ENCODE data around the gene WASHC2C. TPM values are rescaled to one million over a fixed set of nuclear protein-coding genes. Genes with fewer than 3 reads are reported as not detected.
"Not testable (repeated sequence)": the region's sequence is repeated elsewhere in the genome, so short reads cannot be mapped to it uniquely, and the experiment has no call there.

Gene WASHC2C
- total RNA-seq, 1 donor = 45.4 TPM

DNA sequence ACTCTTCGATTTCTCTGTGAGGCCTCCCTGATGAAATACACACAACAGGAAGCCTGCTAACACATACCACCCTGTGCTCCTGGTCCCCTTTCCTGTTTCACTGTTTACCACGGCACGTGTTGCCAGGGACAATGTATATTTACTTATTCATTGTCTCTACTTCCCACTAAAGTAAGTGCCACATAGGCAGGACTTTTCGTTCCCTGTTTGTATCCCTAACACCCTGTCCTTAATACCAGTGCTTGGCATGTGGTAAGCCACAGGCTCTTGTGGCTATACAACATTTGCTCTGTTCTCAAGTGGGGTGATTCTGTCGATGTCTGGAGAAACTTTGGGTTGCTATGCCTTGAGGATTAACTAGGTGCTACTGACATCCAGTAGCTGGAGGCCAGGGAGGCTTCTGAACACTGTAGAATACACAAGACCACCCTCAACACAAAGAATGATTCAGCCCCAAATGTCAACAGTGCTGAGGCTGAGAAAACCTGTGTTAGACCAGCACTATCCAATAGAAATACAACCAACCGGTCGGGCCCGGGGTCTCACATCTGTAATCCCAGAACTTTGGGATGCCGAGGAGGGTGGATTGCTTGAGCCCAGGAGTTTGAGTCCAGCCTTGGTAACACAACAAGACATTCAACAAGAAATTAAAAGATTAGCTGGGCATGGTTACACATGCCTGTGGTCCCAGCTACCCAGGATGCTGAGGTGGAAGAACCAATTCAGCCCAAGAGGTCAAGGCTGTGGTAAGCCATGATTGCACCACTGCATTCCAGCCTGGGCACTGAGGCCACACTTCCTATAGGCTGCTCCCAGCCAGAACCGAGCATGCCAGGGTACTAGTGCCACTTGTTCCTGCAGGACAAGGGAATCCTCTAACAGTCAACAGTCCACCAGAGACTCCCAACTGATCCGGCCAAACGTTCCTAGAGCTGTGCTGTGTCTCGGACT, 76.3 kb downstream of the WASHC2C start:
- not testable (repeated sequence) for H3K9me3 ChIP-seq (ENCODE audit: low read depth, low read length); H3K4me3 ChIP-seq (ENCODE audit: low read length); H3K27me3 ChIP-seq (ENCODE audit: insufficient read depth, low read length); H3K4me1 ChIP-seq (ENCODE audit: insufficient read depth, low read length)

DNA sequence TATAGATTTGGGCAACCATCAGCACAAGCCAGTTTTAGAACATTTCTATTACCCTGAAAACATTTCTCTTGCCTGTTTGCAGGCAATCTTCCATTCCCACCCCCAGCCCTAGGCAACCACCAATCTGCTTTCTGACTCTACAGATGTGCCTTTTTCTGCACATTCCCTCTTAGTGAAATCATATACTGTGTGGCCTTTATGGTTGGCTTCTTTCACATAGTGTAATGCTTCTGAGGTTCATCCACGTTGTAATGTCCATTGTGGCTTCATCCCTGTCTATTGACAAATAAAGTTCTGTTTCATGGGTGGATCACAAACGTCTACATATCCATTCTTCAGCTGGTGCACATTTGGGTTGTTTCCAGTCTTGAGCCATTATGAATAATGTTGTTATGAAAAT, 77.9 kb downstream of the WASHC2C start:
- H3K9me3 ChIP-seq (ENCODE audit: low read depth, low read length); H3K4me1 ChIP-seq (ENCODE audit: insufficient read depth, low read length); H3K27me3 ChIP-seq (ENCODE audit: insufficient read depth, low read length): not testable (repeated sequence)

DNA sequence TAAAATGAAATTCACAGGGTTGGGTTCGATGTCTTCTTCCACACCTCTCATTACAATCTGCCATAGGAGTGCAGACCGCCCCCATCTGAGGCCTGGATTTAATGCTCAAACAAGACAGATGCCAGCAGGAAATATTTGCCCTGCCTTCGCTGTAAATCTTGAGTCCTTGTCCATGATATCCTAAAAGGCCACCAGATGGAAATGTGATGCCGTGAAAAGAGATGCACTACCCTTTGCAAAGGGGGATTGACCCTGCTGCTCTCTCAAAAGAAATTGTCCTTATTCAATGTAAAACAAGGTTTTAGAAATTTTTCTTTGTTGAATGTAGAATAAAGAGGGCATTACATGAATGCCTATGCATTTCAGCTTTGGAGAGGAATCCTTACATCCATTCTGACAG, 82.8 kb downstream of the WASHC2C start:
- Histone ChIP-seq H3K27me3 (ENCODE audit: insufficient read depth, low read length) (no peaks in the 10 kb centered on the region), H3K9me3 (ENCODE audit: low read depth, low read length) (no peaks in the 10 kb centered on the region), H3K4me3 (ENCODE audit: low read length) (no peak overlapping the region), H3K4me1 (ENCODE audit: insufficient read depth, low read length) (peaks cover 5% of the 10 kb centered on the region)

More for the DNA sequence above, 77.9 kb downstream of the WASHC2C start:
- H3K4me3 ChIP-seq (ENCODE audit: low read length) = not testable (repeated sequence)

DNA sequence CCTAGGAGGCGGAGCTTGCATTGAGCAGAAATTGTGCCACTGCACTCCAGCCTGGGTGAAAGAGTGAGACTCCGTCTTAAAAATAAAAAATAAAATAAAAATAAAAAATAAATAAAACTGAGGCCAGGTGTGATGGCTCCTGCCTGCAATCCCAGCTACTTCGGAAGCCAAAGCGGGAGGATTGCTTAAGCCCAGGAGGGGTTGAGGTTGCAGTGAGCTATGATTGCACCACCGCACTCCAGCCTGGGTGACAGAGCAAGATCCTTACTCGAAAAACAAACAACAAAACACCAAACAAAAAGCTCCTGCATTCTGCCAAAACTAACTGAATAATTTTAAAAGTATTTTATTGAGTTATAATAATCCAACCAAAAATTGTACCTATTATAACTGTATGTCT, 84.0 kb downstream of the WASHC2C start:
- no peaks in the 10 kb centered on the region for H3K27me3 ChIP-seq (ENCODE audit: insufficient read depth, low read length)
- H3K4me3 ChIP-seq (ENCODE audit: low read length) = no peak overlapping the region
- no peaks in the 10 kb centered on the region for H3K9me3 ChIP-seq (ENCODE audit: low read depth, low read length)
- H3K4me1 ChIP-seq (ENCODE audit: insufficient read depth, low read length) = peaks cover 5% of the 10 kb centered on the region

DNA sequence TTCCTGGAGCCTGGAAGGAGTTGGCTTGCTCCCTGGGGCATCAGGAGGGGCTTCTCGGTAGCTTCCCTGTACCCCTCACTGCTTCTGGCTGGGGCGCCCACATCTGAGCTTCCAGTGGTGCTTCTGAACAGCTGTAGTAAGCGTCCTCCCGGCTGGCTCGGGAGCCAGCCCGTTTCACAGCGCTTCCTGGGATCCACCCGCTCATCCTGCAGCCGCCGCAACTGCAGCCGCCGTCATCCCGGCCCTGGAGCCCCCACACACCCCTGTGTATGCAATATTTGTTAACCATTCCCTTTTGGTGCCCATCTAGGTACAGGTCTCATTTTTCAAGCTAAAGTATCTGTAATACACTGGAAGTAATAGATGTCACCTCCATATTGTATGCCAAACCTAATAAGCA, 85.9 kb downstream of the WASHC2C start:
- not testable (repeated sequence) for H3K9me3 ChIP-seq (ENCODE audit: low read depth, low read length); H3K27me3 ChIP-seq (ENCODE audit: insufficient read depth, low read length); H3K4me3 ChIP-seq (ENCODE audit: low read length); H3K4me1 ChIP-seq (ENCODE audit: insufficient read depth, low read length)

DNA sequence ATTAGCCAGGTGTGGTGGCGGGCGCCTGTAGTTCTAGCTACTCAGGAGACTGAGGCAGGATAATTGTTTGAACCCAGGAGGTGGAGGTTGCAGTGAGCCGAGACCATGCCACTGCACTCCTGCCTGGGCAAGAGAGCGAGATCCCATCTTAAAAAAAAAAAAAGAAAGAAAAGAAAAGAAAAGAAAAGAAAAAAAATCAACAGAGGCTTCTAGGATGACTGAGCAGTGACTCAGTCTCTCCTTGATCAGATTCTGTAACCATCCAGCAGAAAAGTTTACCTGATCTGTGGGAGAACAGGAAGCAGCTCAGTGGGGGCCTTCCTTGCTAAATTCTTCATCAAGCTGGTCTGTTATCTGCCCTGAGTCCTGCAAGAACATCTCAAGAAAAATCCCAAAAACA, 87.1 kb downstream of the WASHC2C start:
- not testable (repeated sequence) for H3K27me3 ChIP-seq (ENCODE audit: insufficient read depth, low read length); H3K9me3 ChIP-seq (ENCODE audit: low read depth, low read length); H3K4me1 ChIP-seq (ENCODE audit: insufficient read depth, low read length); H3K4me3 ChIP-seq (ENCODE audit: low read length)

DNA sequence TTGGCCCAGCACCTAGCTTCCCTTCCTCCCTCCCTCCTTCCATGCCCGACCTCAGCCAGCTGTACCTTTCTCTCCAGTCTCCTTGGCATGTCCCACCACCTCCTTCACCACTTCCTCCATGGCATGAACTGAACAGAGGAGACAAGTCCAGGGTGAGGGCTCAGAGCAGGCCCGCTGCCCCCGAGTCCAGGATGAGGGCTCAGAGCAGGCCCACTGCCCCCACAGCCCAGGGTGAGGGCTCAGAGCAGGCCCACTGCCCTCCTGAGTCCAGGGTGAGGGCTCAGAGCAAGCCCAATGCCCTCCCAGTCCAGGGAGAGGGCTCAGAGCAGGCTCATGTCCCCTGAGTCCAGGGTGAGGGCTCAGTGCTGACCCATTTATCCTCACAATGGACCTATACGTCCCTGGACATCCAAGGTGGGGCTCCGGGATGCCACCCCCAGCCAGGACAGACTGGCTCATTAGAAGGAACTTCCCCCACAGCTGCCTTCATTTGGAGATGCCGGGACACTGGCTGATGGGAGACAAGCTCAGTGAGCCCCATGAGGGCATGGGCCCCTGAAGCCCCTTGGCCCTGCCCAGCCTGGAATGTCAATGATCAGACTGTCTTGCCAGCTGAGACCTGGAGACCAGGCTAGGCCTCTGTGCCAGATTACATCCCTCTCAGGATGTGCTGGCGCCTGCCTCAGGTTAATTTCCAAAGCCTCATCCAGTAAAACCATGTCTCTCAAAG, 90.2 kb downstream of the WASHC2C start:
- Histone ChIP-seq H3K4me1 (ENCODE audit: insufficient read depth, low read length) (no peaks in the 10 kb centered on the region), H3K27me3 (ENCODE audit: insufficient read depth, low read length) (no peaks in the 10 kb centered on the region), H3K9me3 (ENCODE audit: low read depth, low read length) (no peaks in the 10 kb centered on the region), H3K4me3 (ENCODE audit: low read length) (no peak overlapping the region)

DNA sequence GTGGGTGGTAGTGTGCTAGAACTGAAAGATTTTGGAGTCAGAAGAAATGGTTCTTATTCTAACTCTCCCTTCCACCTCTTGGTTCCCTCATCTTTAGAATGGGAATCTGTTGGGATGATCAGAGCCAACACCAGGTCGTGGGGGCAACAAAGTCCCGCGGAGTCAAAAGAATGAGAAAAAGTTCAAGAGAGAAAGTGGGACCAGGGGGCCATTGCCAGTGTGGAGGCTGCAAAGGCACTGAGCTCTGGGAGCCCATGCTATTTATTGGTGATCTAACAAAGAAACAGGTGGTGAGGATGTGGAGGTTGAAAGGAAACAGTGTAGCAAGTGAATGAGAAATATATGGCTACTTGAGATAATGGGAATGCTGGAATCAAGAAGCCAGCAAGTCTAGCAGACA, 90.8 kb downstream of the WASHC2C start:
- Histone ChIP-seq H3K4me1 (ENCODE audit: insufficient read depth, low read length) (no peaks in the 10 kb centered on the region), H3K4me3 (ENCODE audit: low read length) (no peak overlapping the region), H3K9me3 (ENCODE audit: low read depth, low read length) (no peaks in the 10 kb centered on the region), H3K27me3 (ENCODE audit: insufficient read depth, low read length) (no peaks in the 10 kb centered on the region)

DNA sequence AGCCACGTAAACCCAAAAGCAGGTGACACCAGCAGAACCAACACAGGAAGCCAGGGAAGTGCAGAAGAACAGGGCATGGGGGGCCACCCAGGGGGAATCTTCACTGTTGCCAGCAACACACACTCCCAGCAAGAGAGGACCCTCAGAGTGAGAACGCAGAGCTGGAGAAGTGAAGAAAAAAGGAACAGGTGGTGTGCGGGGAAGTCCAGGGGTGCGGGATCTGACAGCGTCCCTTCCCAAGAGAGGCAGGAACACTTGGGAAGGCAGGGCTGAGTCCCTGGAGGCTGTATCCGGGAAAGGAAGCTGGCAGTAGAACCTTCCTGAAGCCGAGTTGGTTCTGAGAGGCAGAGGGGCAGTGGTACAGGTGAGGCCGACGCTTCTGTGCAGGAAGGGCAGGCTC, 92.5 kb downstream of the WASHC2C start:
- no peaks in the 10 kb centered on the region for H3K9me3 ChIP-seq (ENCODE audit: low read depth, low read length)
- no peaks in the 10 kb centered on the region for H3K4me1 ChIP-seq (ENCODE audit: insufficient read depth, low read length)
- no peak overlapping the region for H3K4me3 ChIP-seq (ENCODE audit: low read length)
- H3K27me3 ChIP-seq (ENCODE audit: insufficient read depth, low read length) = no peaks in the 10 kb centered on the region

DNA sequence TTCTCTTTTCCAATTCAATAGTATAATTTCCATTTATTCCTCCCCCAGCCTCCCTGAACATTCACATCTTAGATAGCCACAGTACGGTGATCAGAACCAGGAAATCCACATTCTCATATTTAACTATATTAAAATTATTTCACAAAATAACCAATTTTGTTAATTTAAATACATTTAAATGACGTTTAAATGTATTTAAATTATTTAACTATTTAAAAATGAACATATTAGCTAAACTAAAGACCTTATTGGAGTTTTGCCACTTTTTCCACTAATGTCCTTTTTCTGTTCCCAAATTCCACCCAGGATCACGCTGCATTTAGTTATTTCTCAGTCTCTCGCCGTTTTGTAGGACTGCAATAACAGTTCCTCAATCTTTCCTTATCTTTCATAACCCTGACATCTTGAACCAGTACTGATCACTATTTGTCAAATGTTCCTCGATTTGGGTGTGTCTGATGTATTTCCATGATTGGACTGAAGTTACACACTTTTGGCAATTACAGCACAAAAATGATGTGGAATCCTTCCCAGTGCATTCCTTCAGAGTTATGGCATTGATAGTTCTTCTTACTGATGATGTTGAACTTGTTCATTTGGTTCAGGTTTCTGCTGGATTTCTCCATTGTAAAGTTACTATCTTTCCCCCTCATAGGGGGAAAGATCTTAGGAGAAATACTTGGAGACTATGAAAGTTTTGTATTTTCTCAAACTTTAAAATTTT, 93.2 kb downstream of the WASHC2C start:
- H3K4me3 ChIP-seq (ENCODE audit: low read length); H3K4me1 ChIP-seq (ENCODE audit: insufficient read depth, low read length); H3K27me3 ChIP-seq (ENCODE audit: insufficient read depth, low read length); H3K9me3 ChIP-seq (ENCODE audit: low read depth, low read length): not testable (repeated sequence)

DNA sequence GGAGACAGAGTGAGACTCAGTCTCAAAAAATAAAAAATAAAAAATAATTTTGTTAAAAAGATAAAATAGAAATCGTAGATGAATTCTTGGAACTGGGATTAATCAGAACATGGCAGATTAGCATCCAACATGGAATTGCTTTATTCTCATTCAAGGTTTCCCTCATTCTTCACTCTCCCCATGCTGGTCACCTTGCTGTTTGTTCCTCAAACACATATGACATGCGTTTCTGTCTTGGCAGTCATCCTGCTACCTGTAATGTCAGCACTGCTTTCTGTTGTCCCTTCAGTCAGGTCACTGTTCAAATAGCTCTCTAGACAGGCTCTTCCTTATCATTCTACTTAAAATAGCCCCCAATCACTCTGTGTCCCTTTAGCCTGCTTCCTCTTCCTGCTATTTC, 95.9 kb downstream of the WASHC2C start:
- not testable (repeated sequence) for H3K27me3 ChIP-seq (ENCODE audit: insufficient read depth, low read length); H3K4me1 ChIP-seq (ENCODE audit: insufficient read depth, low read length); H3K4me3 ChIP-seq (ENCODE audit: low read length); H3K9me3 ChIP-seq (ENCODE audit: low read depth, low read length)

Other genes starting within 250 kb of the WASHC2C start
- 33.1 TPM for gene ZFAND4, start 54.5 kb upstream of the WASHC2C start, total RNA-seq
- 4.2 TPM for gene AGAP4, start 120.2 kb downstream of the WASHC2C start, total RNA-seq
- gene TIMM23, start 245.2 kb downstream of the WASHC2C start, total RNA-seq = 39.8 TPM

Data from mononuclear cell (primary cell).